Lung (tissue), 12 donors: ENCODE results near the gene NEB. TPM values are rescaled to one million over a fixed set of nuclear protein-coding genes. Genes with fewer than 3 reads are reported as not detected.

ENCODE experiments used
- ATAC-seq: fragments of 200-7000 bp; cut with Tn5 transposase; one replicate; pipeline ENCODE4 v1.9.1; 2020; ENCODE audit warnings: moderate number of reproducible peaks; ENCODE audit not compliant: insufficient read depth, low FRiP score
- DNase-seq, 3 donors: peaks; one replicate each; pipeline ENCODE4 v3.0.0-alpha.2; 2013 to 2017
- H3K27ac ChIP-seq, 2 donors: one replicate each; pipeline ENCODE4 v1.5.1; 2013; ENCODE audit warnings: mild to moderate bottlenecking in 2 of 2, moderate library complexity in 2 of 2, control low read depth in 1 of 2, inconsistent platforms in 1 of 2, low read depth in 1 of 2, low read length in 1 of 2
- H3K27me3 ChIP-seq, 3 donors: one replicate each; pipeline ENCODE4 v1.5.1; 2013; ENCODE audit warnings: low read length in 2 of 3; ENCODE audit not compliant: control insufficient read depth in 3 of 3, insufficient read depth in 3 of 3
- H3K36me3 ChIP-seq, 4 donors: one replicate each; pipeline ENCODE4 v1.5.1; 2013; ENCODE audit warnings: low read length in 4 of 4, mild to moderate bottlenecking in 1 of 4, moderate library complexity in 1 of 4; ENCODE audit not compliant: control insufficient read depth in 4 of 4, insufficient read depth in 4 of 4
- H3K4me1 ChIP-seq, 5 donors: one replicate each; pipeline ENCODE4 v1.5.1; 2013; ENCODE audit warnings: low read length in 5 of 5, mild to moderate bottlenecking in 2 of 5, moderate library complexity in 1 of 5; ENCODE audit not compliant: control insufficient read depth in 5 of 5, insufficient read depth in 5 of 5
- H3K4me3 ChIP-seq: one replicate; pipeline ENCODE4 v1.5.1; 2013; ENCODE audit warnings: mild to moderate bottlenecking, control low read depth, moderate library complexity
- H3K9ac ChIP-seq, 2 donors: one replicate each; pipeline ENCODE4 v1.5.1; 2013; ENCODE audit warnings: low read length in 2 of 2, control low read depth in 1 of 2; ENCODE audit not compliant: insufficient read depth in 1 of 2
- H3K9me3 ChIP-seq, 4 donors: one replicate each; pipeline ENCODE4 v1.5.1; 2013; ENCODE audit warnings: low read length in 3 of 4, mild to moderate bottlenecking in 1 of 4, moderate library complexity in 1 of 4; ENCODE audit not compliant: control insufficient read depth in 4 of 4, insufficient read depth in 3 of 4
- CTCF ChIP-seq: IDR thresholded peaks from 2 replicates; pipeline ENCODE4 v1.5.1; 2012; ENCODE audit warnings: mild to moderate bottlenecking; ENCODE audit errors: control extremely low read depth, extremely low read depth
- WGBS, 2 donors: extraction: QIAGEN DNeasy Blood & Tissue Kit; methylation state at CpG; one replicate each; pipeline ENCODE4 v1.1.7; 2013; 5-methylcytosine and 5-hydroxymethylcytosine counted together
- polyA plus RNA-seq, 2 donors: library from polyadenylated mRNA; stranded (reverse); fragments of 200-250 nt; gene quantifications; one replicate each; pipeline ENCODE4 v1.2.1, GENCODE V29; 2013
- total RNA-seq, 2 donors: library from RNA; depleted of rRNA in 1 of 2; stranded (reverse); fragments of >200 nt in 1 of 2; gene quantifications; one replicate each; pipeline ENCODE4 v1.2.1, GENCODE V29; 2014 to 2021
- donor health status: control.
- donor health status: control.
- donor health status: Bipolar disorder and iron deficiency.
- donor health status: healthy.
- donor health status: DM: yes; HTN: yes; CAD: no.

The NEB gene
- total and polyA plus RNA-seq, 4 donors: 0.52 to 2.1 (median 1.0) TPM

GRCh38 chr2:151526572-151527090 is 207.6 kb downstream of the NEB start:
- TF ChIP-seq CTCF: no peak
- H3K27me3 ChIP-seq: no peaks in the 10 kb centered on the region
- no peak overlapping the region for H3K27ac ChIP-seq
- H3K9ac ChIP-seq: no peak overlapping the region
- peaks cover 0 to 2% (median 0%) of the 10 kb centered on the region in 4 donors for H3K36me3 ChIP-seq
- ATAC-seq (no peak), DNase-seq (no peak)
- peaks cover 0 to 4% (median 0%) of the 10 kb centered on the region in 4 donors for H3K9me3 ChIP-seq
- WGBS, 2 donors: 92 to 94% methylated on average over 6 of the region's 6 CpGs
- peaks cover 0 to 2% (median 0%) of the 10 kb centered on the region in 5 donors for H3K4me1 ChIP-seq
- H3K4me3 ChIP-seq: no peak overlapping the region

- TF ChIP-seq CTCF: no peak
- DNase-seq: no peak
- ATAC-seq: no peak
- WGBS, 2 donors: 39 to 71% methylated on average over 9 of the region's 9 CpGs
- H3K9me3 ChIP-seq: peaks cover 0 to 4% (median 0%) of the 10 kb centered on the region in 4 donors
- H3K36me3 ChIP-seq: peaks cover 0 to 2% (median 0%) of the 10 kb centered on the region in 4 donors
- no peak overlapping the region for H3K27ac ChIP-seq
- H3K4me1 ChIP-seq: peaks cover 0 to 2% (median 0%) of the 10 kb centered on the region in 5 donors
- no peaks in the 10 kb centered on the region for H3K27me3 ChIP-seq
- H3K9ac ChIP-seq: no peak overlapping the region
- no peak overlapping the region for H3K4me3 ChIP-seq
Measured at GRCh38 chr2:151525821-151526373, 208.4 kb downstream of the NEB start.

GRCh38 chr2:151523850-151524249 is 210.4 kb downstream of the NEB start:
- DNase-seq: no peak
- peaks cover 0 to 2% (median 0%) of the 10 kb centered on the region in 4 donors for H3K36me3 ChIP-seq
- 90 to 93% methylated on average over 3 of the region's 3 CpGs for WGBS, 2 donors
- ATAC-seq: no peak
- TF ChIP-seq CTCF: no peak
- H3K9ac ChIP-seq: no peak overlapping the region
- H3K27me3 ChIP-seq: no peaks in the 10 kb centered on the region
- H3K4me3 ChIP-seq: no peak overlapping the region
- peaks cover 0 to 4% (median 0%) of the 10 kb centered on the region in 4 donors for H3K9me3 ChIP-seq
- H3K27ac ChIP-seq: no peak overlapping the region
- peaks cover 0 to 2% (median 0%) of the 10 kb centered on the region in 5 donors for H3K4me1 ChIP-seq
